T-helper 2 cell treated with Interferon-gamma antibody and Interleukin-4, amounts not matched to agents 5 μg/mL and 100 μg/mL, for 36 hours (primary cell): Measurements from ENCODE around the gene ASZ1.
"Not testable (repeated sequence)": the region's sequence is repeated elsewhere in the genome, so short reads cannot be mapped to it uniquely, and the experiment has no call there.

ENCODE experiments used
- DNase-seq: peaks from one replicate; pipeline ENCODE4 v3.0.0; 2021; ENCODE audit warnings: low spot score
- H3K27ac Mint-ChIP-seq: one replicate; pipeline ENCODE4 v1.8.0; 2021; ENCODE audit warnings: mild to moderate bottlenecking, mixed read lengths
- H3K27me3 Mint-ChIP-seq: one replicate; pipeline ENCODE4 v1.8.0; 2021; ENCODE audit warnings: low read depth, mixed read lengths
- H3K36me3 Mint-ChIP-seq: one replicate; pipeline ENCODE4 v1.8.0; 2021; ENCODE audit warnings: low read depth, mixed read lengths
- H3K4me1 Mint-ChIP-seq: one replicate; pipeline ENCODE4 v1.8.0; 2021; ENCODE audit warnings: low read depth, mixed read lengths
- H3K4me3 Mint-ChIP-seq: one replicate; pipeline ENCODE4 v1.8.0; 2022; ENCODE audit warnings: mild to moderate bottlenecking, moderate library complexity, mixed read lengths
- H3K9me3 Mint-ChIP-seq: one replicate; pipeline ENCODE4 v1.8.0; 2021; ENCODE audit warnings: mixed read lengths

The ASZ1 gene, protein sequence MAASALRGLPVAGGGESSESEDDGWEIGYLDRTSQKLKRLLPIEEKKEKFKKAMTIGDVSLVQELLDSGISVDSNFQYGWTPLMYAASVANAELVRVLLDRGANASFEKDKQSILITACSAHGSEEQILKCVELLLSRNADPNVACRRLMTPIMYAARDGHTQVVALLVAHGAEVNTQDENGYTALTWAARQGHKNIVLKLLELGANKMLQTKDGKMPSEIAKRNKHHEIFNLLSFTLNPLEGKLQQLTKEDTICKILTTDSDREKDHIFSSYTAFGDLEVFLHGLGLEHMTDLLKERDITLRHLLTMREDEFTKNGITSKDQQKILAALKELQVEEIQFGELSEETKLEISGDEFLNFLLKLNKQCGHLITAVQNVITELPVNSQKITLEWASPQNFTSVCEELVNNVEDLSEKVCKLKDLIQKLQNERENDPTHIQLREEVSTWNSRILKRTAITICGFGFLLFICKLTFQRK

DNA sequence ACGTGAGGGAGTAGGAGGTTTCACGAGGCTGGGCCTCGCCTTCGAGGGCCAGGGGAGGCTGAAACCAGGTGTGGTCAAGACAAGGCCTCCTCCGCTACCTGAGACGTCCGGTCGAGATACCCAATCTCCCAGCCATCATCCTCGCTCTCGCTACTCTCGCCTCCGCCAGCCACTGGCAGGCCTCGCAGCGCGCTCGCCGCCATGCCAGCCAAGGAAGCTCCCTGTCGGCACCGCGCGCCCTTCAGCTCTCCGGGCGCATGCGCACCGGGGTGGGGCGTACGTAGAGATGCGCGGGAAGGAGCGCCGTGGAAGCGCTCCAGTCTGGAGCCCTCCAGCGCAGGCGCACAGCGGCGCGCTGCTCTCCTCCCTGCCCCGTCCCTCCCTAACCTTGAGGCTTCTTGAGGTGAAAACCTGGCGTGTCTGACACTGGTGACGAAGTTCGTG, at the start of gene ASZ1:
ASZ1 (minus strand) TSS at position 236 of the 444 bp plus-strand sequence; CDS start at position 203, 33 bp downstream.
- no peak for DNase-seq
- no peaks in the 10 kb centered on the region for H3K27me3 Mint-ChIP-seq
- no peaks in the 10 kb centered on the region for H3K9me3 Mint-ChIP-seq
- H3K4me3 Mint-ChIP-seq: no peak within 1 kb of the TSS
- H3K36me3 Mint-ChIP-seq: no peaks in the 10 kb centered on the region
- no peak within 1 kb of the TSS for H3K27ac Mint-ChIP-seq
- no peaks in the 10 kb centered on the region for H3K4me1 Mint-ChIP-seq

DNA sequence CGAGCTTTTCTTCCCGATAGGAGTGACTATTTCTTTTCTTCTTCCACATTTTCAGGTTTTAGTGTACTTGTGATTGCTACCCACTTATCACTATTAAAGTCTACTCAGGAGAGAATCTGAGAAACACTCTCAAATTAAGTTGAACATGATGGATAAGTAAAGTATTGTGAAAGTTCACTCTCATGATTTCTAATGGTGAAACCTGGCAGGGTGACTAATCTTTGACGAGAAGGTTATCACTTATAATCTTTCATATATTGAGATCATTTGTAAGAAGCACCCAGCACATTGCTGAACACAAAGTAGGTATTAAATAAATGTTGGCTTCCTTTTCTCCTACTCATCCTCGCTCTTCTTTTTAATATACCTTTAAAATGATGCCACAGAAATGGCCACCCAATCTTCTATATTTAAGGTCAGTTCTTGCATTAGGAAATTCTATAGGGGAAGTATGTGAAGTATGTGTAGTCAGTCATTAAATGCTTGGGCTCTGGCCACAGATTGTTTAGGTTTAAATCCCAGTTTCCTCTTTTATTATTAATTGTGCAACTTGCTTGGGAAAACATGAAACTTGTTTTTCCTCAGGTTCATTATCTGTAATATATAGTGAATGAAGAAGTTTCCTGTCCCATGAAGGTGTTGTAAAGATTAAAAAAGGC, 49.4 kb upstream of the ASZ1 start:
- Mint-ChIP-seq H3K4me1 (peaks cover 7% of the 10 kb centered on the region), H3K27me3 (peaks cover 52% of the 10 kb centered on the region), H3K36me3 (no peaks in the 10 kb centered on the region), H3K4me3 (no peak overlapping the region), H3K9me3 (no peaks in the 10 kb centered on the region), H3K27ac (no peak overlapping the region)
- no peak for DNase-seq

DNA sequence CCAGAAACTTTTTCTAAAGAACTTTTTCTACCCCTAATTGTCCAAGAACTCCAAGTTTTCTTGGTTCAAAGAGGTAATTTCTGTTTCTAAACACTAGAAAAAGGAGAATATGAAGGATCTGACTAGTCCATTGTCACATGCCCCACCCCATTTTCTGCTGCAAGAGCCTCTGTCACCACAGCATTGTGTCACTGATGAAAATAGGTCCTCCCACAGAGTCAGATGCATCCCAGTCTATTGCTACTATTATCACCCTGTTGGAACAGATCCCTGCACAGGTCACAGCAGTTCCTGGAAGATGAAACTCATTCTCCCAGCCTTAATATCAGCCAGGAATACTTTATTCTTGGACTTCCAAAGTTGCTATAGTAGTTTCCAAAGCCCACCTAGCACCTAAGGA, 45.0 kb upstream of the ASZ1 start:
- Mint-ChIP-seq H3K27ac (no peak overlapping the region), H3K36me3 (no peaks in the 10 kb centered on the region), H3K4me3 (no peak overlapping the region), H3K9me3 (no peaks in the 10 kb centered on the region), H3K27me3 (peaks cover 15% of the 10 kb centered on the region), H3K4me1 (no peaks in the 10 kb centered on the region)
- no peak for DNase-seq

DNA sequence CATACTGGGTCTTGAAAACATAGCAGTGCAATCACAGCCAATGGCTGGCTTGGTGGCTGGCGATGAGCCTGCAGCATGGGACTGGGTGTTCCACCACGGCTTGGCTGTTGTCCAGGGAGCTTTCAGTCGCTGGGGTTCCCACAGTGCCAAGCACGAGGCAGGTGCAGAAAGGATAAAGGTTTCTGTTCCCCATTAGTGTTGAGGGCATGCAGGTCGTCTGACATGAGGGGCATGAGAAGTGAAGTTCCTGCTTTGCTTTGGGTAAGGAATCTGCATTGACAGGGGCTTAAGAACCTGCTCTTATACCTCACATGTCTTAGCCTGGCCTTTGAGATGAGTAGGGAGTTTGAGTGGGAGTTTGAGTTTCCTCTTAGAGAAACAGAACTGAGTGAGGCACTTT, 43.5 kb upstream of the ASZ1 start:
- Mint-ChIP-seq H3K36me3 (no peaks in the 10 kb centered on the region), H3K27me3 (peaks cover 5% of the 10 kb centered on the region), H3K27ac (no peak overlapping the region), H3K4me3 (no peak overlapping the region), H3K4me1 (no peaks in the 10 kb centered on the region), H3K9me3 (no peaks in the 10 kb centered on the region)
- DNase-seq: no peak

DNA sequence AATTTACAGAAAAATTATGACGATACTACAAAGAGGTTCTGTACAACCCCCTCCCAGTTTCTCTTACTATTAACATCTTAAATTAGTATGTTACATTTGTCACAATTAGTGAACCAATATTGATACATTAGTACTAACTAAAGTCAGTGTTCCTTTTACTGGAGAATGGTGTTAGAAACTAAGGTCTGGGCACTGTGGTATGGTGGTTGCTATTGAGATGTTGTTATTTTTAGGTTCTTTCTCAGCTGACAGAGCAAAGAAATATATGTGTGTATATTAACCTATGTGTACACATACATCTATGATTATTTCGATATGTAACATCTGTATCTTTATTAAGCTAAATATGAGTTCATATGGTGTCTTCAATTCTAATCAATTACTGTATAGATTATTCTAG, 40.9 kb upstream of the ASZ1 start:
- Mint-ChIP-seq H3K4me3 (no peak overlapping the region), H3K27me3 (peaks cover 5% of the 10 kb centered on the region), H3K27ac (no peak overlapping the region), H3K9me3 (no peaks in the 10 kb centered on the region), H3K36me3 (no peaks in the 10 kb centered on the region), H3K4me1 (no peaks in the 10 kb centered on the region)
- no peak for DNase-seq

DNA sequence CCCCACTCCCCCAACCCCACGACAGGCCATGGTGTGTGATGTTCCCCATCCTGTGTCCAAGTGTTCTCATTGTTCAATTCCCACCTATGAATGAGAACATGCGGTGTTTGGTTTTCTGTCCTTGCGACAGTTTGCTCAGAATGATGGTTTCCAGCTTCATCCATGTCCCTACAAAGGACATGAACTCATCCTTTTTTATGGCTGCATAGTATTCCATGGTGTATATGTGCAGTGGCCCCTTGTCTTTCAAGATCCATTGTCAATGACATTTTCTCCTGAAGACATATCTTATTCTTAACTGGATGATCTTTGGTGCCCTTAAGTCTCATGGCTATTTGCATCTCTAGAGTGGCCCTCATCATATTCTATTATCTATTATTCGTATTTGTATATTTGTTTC, 33.5 kb upstream of the ASZ1 start:
- not testable (repeated sequence) for H3K27ac Mint-ChIP-seq, H3K9me3 Mint-ChIP-seq, H3K4me3 Mint-ChIP-seq, H3K27me3 Mint-ChIP-seq, H3K36me3 Mint-ChIP-seq, DNase-seq, H3K4me1 Mint-ChIP-seq

DNA sequence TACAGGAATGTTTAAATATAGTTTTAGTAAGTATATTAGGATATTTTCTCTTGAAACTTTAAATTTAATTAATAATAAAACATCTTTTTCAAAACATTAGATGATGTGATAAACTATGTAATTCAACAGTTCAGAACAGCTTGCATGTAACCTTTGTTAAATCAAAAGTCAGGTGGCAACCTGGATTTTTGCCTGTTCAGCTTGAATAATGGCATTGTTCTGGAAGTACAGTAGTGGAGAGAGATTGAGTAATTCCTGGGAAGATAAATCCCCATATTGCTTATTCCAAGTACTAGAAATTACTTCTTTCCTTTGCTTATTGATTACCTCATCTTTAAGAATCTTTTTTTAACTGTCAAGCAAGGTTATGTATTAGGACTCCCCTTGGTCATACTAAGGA, 32.4 kb upstream of the ASZ1 start:
- H3K36me3 Mint-ChIP-seq: no peaks in the 10 kb centered on the region
- H3K27ac Mint-ChIP-seq: no peak overlapping the region
- peaks cover 6% of the 10 kb centered on the region for H3K27me3 Mint-ChIP-seq
- no peak overlapping the region for H3K4me3 Mint-ChIP-seq
- H3K9me3 Mint-ChIP-seq: no peaks in the 10 kb centered on the region
- no peak for DNase-seq
- H3K4me1 Mint-ChIP-seq: no peaks in the 10 kb centered on the region

DNA sequence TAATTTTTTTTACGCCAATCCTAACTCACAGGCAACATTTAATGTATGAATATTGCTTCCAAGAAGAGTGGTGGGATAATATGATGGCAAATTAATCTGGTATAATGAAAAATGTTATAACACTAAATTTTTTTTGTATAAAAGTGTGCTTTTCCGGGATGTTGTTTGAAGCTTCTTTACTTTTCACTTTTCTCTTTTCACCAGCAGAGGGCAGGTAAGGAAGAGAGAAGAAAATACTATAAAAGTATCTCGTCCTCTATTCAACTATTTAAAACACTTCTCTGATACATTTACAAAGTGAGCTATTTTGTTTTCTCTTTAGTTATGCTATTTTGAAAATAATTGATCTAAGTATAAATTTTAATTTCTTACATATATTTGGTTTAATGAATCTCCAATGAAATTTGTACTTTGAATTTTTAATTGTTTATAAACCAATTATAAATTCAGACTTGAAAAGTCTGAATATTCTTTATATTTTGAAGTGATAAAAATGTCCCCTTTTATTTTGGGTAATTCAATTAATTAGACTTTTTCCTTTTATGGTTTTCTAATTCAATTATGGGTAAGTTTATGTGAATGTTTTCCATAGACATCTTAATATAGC, 31.8 kb upstream of the ASZ1 start:
- H3K4me1 Mint-ChIP-seq: no peaks in the 10 kb centered on the region
- peaks cover 6% of the 10 kb centered on the region for H3K27me3 Mint-ChIP-seq
- H3K27ac Mint-ChIP-seq: no peak overlapping the region
- no peaks in the 10 kb centered on the region for H3K9me3 Mint-ChIP-seq
- H3K36me3 Mint-ChIP-seq: no peaks in the 10 kb centered on the region
- no peak overlapping the region for H3K4me3 Mint-ChIP-seq
- no peak for DNase-seq

DNA sequence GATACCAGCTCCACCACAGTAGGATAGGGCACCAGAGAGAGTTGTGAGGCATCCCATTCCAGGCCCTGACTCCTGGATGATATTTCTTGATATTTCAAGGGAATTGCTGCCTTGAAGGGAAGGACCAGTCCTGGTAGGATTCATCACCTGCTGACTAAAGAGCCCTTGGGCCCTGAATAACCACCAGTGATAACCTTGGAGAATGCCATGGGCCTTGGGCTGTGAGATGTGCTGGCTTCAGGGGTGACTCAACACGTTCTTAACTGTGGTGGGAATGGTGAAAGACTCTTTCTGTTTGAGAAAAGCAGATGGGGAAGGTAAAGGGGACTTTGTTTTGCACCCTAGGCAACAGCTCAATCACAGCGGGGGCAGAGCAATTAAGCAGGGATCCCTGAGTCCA, 21.4 kb upstream of the ASZ1 start:
- Mint-ChIP-seq H3K4me1 (no peaks in the 10 kb centered on the region), H3K36me3 (no peaks in the 10 kb centered on the region), H3K27me3 (peaks cover 7% of the 10 kb centered on the region), H3K9me3 (no peaks in the 10 kb centered on the region), H3K27ac (no peak overlapping the region), H3K4me3 (no peak overlapping the region)
- no peak for DNase-seq

DNA sequence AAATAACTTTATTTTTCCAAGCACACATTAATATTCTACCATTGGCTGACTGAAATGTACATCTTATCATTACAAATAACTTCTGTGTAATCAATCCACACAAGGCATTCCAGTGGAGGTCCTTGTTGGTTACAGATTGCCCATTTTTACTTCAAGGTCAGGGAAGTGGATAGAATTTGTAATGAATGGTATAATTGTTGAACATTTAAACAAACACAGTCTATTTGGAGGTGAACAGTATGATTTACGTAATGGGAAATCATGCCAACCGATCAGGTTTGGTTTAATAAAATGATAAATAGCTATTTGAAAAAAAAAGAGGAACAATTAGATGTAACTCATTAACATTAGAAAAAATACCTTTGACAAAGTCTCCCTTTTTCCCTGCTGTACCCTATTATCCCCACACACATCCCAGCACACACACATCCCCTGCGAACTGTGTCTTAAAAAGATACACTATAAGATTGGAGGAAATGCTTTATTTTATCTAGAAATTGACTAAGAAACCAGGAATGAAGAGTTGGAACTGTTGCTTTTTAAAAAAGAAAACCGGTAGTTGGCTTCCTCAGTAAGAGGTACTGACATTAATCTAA, 19.0 kb upstream of the ASZ1 start:
- H3K27me3 Mint-ChIP-seq: peaks cover 2% of the 10 kb centered on the region
- H3K27ac Mint-ChIP-seq: no peak overlapping the region
- H3K9me3 Mint-ChIP-seq: no peaks in the 10 kb centered on the region
- no peaks in the 10 kb centered on the region for H3K36me3 Mint-ChIP-seq
- no peak overlapping the region for H3K4me3 Mint-ChIP-seq
- no peak for DNase-seq
- H3K4me1 Mint-ChIP-seq: no peaks in the 10 kb centered on the region

DNA sequence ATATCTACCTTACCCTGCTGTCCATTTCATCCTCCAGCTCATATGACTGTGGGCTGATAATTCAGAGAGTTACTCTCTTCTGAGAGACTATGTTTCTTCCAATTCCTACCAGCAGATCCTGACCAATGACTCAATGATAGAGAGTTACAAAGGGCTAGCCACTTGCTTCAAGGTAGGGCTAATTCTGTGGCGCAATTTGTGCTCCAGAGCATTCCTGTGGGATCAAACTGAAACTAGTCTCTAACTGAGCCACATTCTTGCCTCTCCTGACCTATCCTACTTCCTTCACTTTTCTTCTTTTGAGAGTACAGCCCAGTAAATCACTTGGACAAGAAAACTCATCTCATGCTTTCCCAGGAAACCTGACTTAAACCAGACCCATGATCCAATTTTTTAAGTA, 17.9 kb upstream of the ASZ1 start:
- no peak overlapping the region for H3K27ac Mint-ChIP-seq
- H3K4me1 Mint-ChIP-seq: no peaks in the 10 kb centered on the region
- H3K36me3 Mint-ChIP-seq: no peaks in the 10 kb centered on the region
- no peak for DNase-seq
- peaks cover 4% of the 10 kb centered on the region for H3K9me3 Mint-ChIP-seq
- no peak overlapping the region for H3K4me3 Mint-ChIP-seq
- peaks cover 2% of the 10 kb centered on the region for H3K27me3 Mint-ChIP-seq

DNA sequence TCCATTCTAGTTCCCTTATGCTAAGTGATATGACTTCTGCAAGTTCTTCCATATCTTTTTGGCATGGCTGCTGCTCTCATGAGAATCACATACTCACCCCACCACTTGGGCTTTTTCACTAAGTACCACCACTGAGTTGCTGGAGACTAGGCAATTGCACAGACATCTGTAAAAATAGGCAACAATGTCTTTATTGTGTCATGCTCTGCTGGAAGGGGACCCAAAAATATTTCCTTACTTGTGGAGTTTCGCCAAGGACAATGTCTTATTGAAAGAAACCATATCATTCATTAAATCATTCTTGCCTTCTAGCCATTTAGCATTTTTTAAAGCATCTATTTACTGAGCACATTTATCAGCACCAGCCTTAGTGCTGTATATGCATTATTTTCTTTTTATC, 17.4 kb upstream of the ASZ1 start:
- no peak for DNase-seq
- peaks cover 2% of the 10 kb centered on the region for H3K27me3 Mint-ChIP-seq
- no peaks in the 10 kb centered on the region for H3K4me1 Mint-ChIP-seq
- H3K4me3 Mint-ChIP-seq: no peak overlapping the region
- peaks cover 4% of the 10 kb centered on the region for H3K9me3 Mint-ChIP-seq
- H3K36me3 Mint-ChIP-seq: no peaks in the 10 kb centered on the region
- no peak overlapping the region for H3K27ac Mint-ChIP-seq

DNA sequence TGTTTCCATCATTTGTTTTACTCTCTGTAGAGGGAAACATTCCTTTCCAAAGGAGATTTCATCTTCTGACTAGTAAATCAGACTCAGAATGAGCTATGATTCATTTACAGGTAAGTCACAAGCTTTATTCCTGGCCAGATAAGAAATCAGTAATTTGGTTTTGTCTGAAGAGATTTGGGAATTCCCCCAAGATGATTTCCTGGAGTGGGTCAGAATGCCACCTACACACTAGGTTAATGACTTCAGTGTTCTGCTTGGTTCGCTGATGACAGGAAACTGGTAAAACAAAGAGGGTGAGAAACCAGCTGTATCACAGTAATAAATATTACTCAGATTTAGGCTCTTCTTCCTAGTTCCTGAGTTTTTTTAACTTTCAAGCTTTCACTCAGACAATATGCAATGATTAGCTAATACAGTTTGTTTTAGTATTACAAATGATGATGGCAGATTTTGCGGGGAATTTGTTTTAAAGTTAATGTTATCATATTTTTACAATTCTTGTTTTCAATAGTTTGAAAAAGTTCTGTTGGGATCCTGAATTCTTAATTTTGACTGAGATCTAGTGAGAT, 8.3 kb upstream of the ASZ1 start:
- no peak overlapping the region for H3K27ac Mint-ChIP-seq
- DNase-seq: peak; percentile 7
- peaks cover 2% of the 10 kb centered on the region for H3K27me3 Mint-ChIP-seq
- no peaks in the 10 kb centered on the region for H3K4me1 Mint-ChIP-seq
- H3K9me3 Mint-ChIP-seq: no peaks in the 10 kb centered on the region
- no peak overlapping the region for H3K4me3 Mint-ChIP-seq
- H3K36me3 Mint-ChIP-seq: no peaks in the 10 kb centered on the region
